Measurements from ENCODE around the gene ROBO1. TPM values are rescaled to one million over a fixed set of nuclear protein-coding genes. Genes with fewer than 3 reads are reported as not detected.

Gene ROBO1
- total RNA-seq, 2 experiments from 2014 or later = 0.36 to 0.69 TPM

GRCh38 chr3:78919021-78919755 is 848.6 kb downstream of the ROBO1 start:
- CTCF ChIA-PET = no interaction called here
- Histone ChIP-seq H3K4me1 (ENCODE audit: insufficient read depth, low read length) (no peaks in the 10 kb centered on the region), H3K27ac (ENCODE audit: low read depth in 1 of 2, low read length in 2 of 2) (no peak overlapping the region), H3K9me3 (ENCODE audit: control insufficient read depth in 1 of 2, insufficient read depth in 1 of 2, low read length in 2 of 2) (peaks cover 0 to 16% of the 10 kb centered on the region in 2 experiments), H3K36me3 (ENCODE audit: insufficient read depth, low read length) (no peaks in the 10 kb centered on the region), H3K4me3 (ENCODE audit: low read length) (no peak overlapping the region), H3K27me3 (ENCODE audit: control insufficient read depth in 1 of 2, insufficient read depth in 2 of 2, low read length in 2 of 2) (no peaks in the 10 kb centered on the region)
- ATAC-seq (ENCODE audit: poor library complexity) (no peak), DNase-seq (no peak)
- Mint-ChIP-seq H3K27ac (no peak overlapping the region), H3K27me3 (no peaks in the 10 kb centered on the region), H3K36me3 (ENCODE audit: low read depth) (no peaks in the 10 kb centered on the region), H3K4me1 (ENCODE audit: low read depth) (no peaks in the 10 kb centered on the region), H3K4me3 (no peak overlapping the region), H3K9me3 (no peaks in the 10 kb centered on the region)
- intact Hi-C loops (cut with DNase I, micrococcal nuclease) = no loop called here
- POLR2A ChIA-PET = no interaction called here
- TF ChIP-seq CTCF (IDR thresholded peaks at IDR 0.05) = no peak

- DNase-seq = no peak
- Mint-ChIP-seq H3K4me3 (no peak overlapping the region), H3K27ac (no peak overlapping the region), H3K27me3 (no peaks in the 10 kb centered on the region), H3K4me1 (ENCODE audit: low read depth) (no peaks in the 10 kb centered on the region), H3K9me3 (no peaks in the 10 kb centered on the region), H3K36me3 (ENCODE audit: low read depth) (no peaks in the 10 kb centered on the region)
- ChIA-PET POLR2A (no interaction called here), CTCF (no interaction called here)
- H3K27me3 ChIP-seq (ENCODE audit: control insufficient read depth in 1 of 2, insufficient read depth in 2 of 2, low read length in 2 of 2) = no peaks in the 10 kb centered on the region
- no peak for ATAC-seq (ENCODE audit: poor library complexity)
- no peaks in the 10 kb centered on the region for H3K4me1 ChIP-seq (ENCODE audit: insufficient read depth, low read length)
- no peaks in the 10 kb centered on the region for H3K36me3 ChIP-seq (ENCODE audit: insufficient read depth, low read length)
- TF ChIP-seq CTCF (IDR thresholded peaks at IDR 0.05) = no peak
- H3K27ac ChIP-seq (ENCODE audit: low read depth in 1 of 2, low read length in 2 of 2) = no peak overlapping the region
- intact Hi-C loops (cut with DNase I, micrococcal nuclease) = no loop called here
- H3K4me3 ChIP-seq (ENCODE audit: low read length) = no peak overlapping the region
- H3K9me3 ChIP-seq (ENCODE audit: control insufficient read depth in 1 of 2, insufficient read depth in 1 of 2, low read length in 2 of 2) = peaks cover 0 to 16% of the 10 kb centered on the region in 2 experiments
Measured at GRCh38 chr3:78918361-78919020, 849.3 kb downstream of the ROBO1 start.

- TF ChIP-seq CTCF (IDR thresholded peaks at IDR 0.05) = no peak
- H3K27me3 ChIP-seq (ENCODE audit: control insufficient read depth in 1 of 2, insufficient read depth in 2 of 2, low read length in 2 of 2) = no peaks in the 10 kb centered on the region
- no peak overlapping the region for H3K4me3 ChIP-seq (ENCODE audit: low read length)
- H3K36me3 ChIP-seq (ENCODE audit: insufficient read depth, low read length) = no peaks in the 10 kb centered on the region
- H3K27ac ChIP-seq (ENCODE audit: low read depth in 1 of 2, low read length in 2 of 2) = no peak overlapping the region
- ATAC-seq (ENCODE audit: poor library complexity) (no peak), DNase-seq (no peak)
- no peaks in the 10 kb centered on the region for H3K9me3 Mint-ChIP-seq
- CTCF ChIA-PET = no interaction called here
- H3K27ac Mint-ChIP-seq = no peak overlapping the region
- no peaks in the 10 kb centered on the region for H3K4me1 Mint-ChIP-seq (ENCODE audit: low read depth)
- H3K27me3 Mint-ChIP-seq = no peaks in the 10 kb centered on the region
- intact Hi-C loops (cut with DNase I, micrococcal nuclease) = no loop called here
- peaks cover 0 to 14% of the 10 kb centered on the region in 2 experiments for H3K9me3 ChIP-seq (ENCODE audit: control insufficient read depth in 1 of 2, insufficient read depth in 1 of 2, low read length in 2 of 2)
- H3K36me3 Mint-ChIP-seq (ENCODE audit: low read depth) = no peaks in the 10 kb centered on the region
- POLR2A ChIA-PET = no interaction called here
- no peak overlapping the region for H3K4me3 Mint-ChIP-seq
- H3K4me1 ChIP-seq (ENCODE audit: insufficient read depth, low read length) = no peaks in the 10 kb centered on the region
Measured at GRCh38 chr3:78917536-78917935, 850.3 kb downstream of the ROBO1 start.

All from CD4-positive, alpha-beta T cell (primary cell).